Pons (tissue), 1 donor: ENCODE data around the gene SDHB.
"Not testable (repeated sequence)": the region's sequence is repeated elsewhere in the genome, so short reads cannot be mapped to it uniquely, and the experiment has no call there.

Experiments used
- DNase-seq: peaks from one replicate; pipeline ENCODE4 v3.0.0-alpha.2; 2016; ENCODE audit warnings: low spot score

The SDHB gene

GRCh38 chr1:17075470-17076255 is 21.8 kb upstream of the SDHB start:
- DNase-seq, result no peak

GRCh38 chr1:17071794-17072193 is 18.0 kb upstream of the SDHB start:
- no peak for DNase-seq

- DNase-seq, result no peak
These were observed 16.3 kb upstream of the SDHB start for GRCh38 chr1:17070163-17070525.

GRCh38 chr1:17069452-17070162 is 15.8 kb upstream of the SDHB start:
- no peak for DNase-seq

- no peak for DNase-seq
These were observed 15.0 kb upstream of the SDHB start for GRCh38 chr1:17068789-17069188.

GRCh38 chr1:17067465-17068240 is 13.8 kb upstream of the SDHB start:
- peak; percentile 36 for DNase-seq

GRCh38 chr1:17067069-17067426 is 13.2 kb upstream of the SDHB start:
- DNase-seq, result no peak

GRCh38 chr1:17066361-17067068 is 12.7 kb upstream of the SDHB start:
- DNase-seq, result peak; percentile 77

- DNase-seq, result no peak
These were observed 11.8 kb upstream of the SDHB start for GRCh38 chr1:17065666-17066065.

- not testable (repeated sequence) for DNase-seq
These were observed 8.9 kb upstream of the SDHB start for GRCh38 chr1:17062751-17063150.

- no peak for DNase-seq
These were observed 8.1 kb upstream of the SDHB start for GRCh38 chr1:17061892-17062291.

- no peak for DNase-seq
These were observed 7.7 kb upstream of the SDHB start for GRCh38 chr1:17061486-17061885.

- DNase-seq, result no peak
These were observed 6.5 kb upstream of the SDHB start for GRCh38 chr1:17060306-17060749.

- peak; percentile 89 for DNase-seq
These were observed 5.8 kb upstream of the SDHB start for GRCh38 chr1:17059391-17060305.

GRCh38 chr1:17056551-17056950 is 2.7 kb upstream of the SDHB start:
- DNase-seq, result no peak

GRCh38 chr1:17055801-17056200 is 2.0 kb upstream of the SDHB start:
- DNase-seq, result no peak

GRCh38 chr1:17053086-17053684 is 647 bp downstream of the SDHB start:
- no peak for DNase-seq

- no peak for DNase-seq
These were observed 1.2 kb downstream of the SDHB start for GRCh38 chr1:17052641-17053040.

GRCh38 chr1:17052038-17052437 is 1.8 kb downstream of the SDHB start:
- DNase-seq, result no peak

- no peak for DNase-seq
These were observed 5.9 kb downstream of the SDHB start for GRCh38 chr1:17047924-17048323.

GRCh38 chr1:17046334-17046657 is 7.5 kb downstream of the SDHB start:
- DNase-seq, result no peak
